SK-N-SH (cell line): ENCODE measurements around the gene LANCL2. TPM values are rescaled to one million over a fixed set of nuclear protein-coding genes. Genes with fewer than 3 reads are reported as not detected.
A peak's percentile ranks its signal among the peaks of the same experiment; 100 is the strongest.

Source experiments
- CHD2 ChIP-seq: fragments of 150-350 bp; IDR thresholded peaks from 2 replicates; pipeline ENCODE4 v1.6.1; 2018; ENCODE audit warnings: low read length; ENCODE audit not compliant: partially characterized antibody
- ELF1 ChIP-seq: IDR thresholded peaks from 2 replicates; pipeline ENCODE4 v1.4.0; 2012
- EP300 ChIP-seq, 2 experiments: IDR thresholded peaks; 2 replicates each; pipeline versions ENCODE4 v1.4.0 to v1.6.1; 2012; ENCODE audit warnings: borderline replicate concordance in 1 of 2, low read depth in 1 of 2, low read length in 1 of 2
- EZH2phosphoT487 ChIP-seq: fragments of 200-600 bp; sonication (generic); IDR thresholded peaks from 2 replicates; pipeline ENCODE4 v1.6.1; 2017; ENCODE audit warnings: low read depth, mixed run types, mild to moderate bottlenecking, antibody characterized with exemption, moderate library complexity, borderline replicate concordance
- FOSL2 ChIP-seq: IDR thresholded peaks from 2 replicates; pipeline ENCODE4 v1.4.0; 2012; ENCODE audit warnings: low read depth, mild to moderate bottlenecking, moderate library complexity, borderline replicate concordance
- GATA2 ChIP-seq: sonication (generic); formaldehyde crosslinking; IDR thresholded peaks from 2 replicates; pipeline ENCODE4 v1.5.0; 2020; ENCODE audit warnings: mild to moderate bottlenecking, missing genetic modification reagents
- IRF3 ChIP-seq: fragments of 150-350 bp; IDR thresholded peaks from 2 replicates; pipeline ENCODE4 v1.6.1; 2016; ENCODE audit warnings: mild to moderate bottlenecking, low read depth, low read length
- MEF2A ChIP-seq: IDR thresholded peaks from 2 replicates; pipeline ENCODE4 v1.4.0; 2012; ENCODE audit warnings: low read depth, borderline replicate concordance
- NFIC ChIP-seq: IDR thresholded peaks from 2 replicates; pipeline ENCODE4 v1.4.0; 2012; ENCODE audit warnings: borderline replicate concordance
- NRF1 ChIP-seq: IDR thresholded peaks from 2 replicates; pipeline ENCODE4 v1.6.1; 2012; ENCODE audit warnings: low read depth, mild to moderate bottlenecking, low read length
- PBX3 ChIP-seq: IDR thresholded peaks from 2 replicates; pipeline ENCODE4; 2012
- POLR2AphosphoS5 ChIP-seq: IDR thresholded peaks from 2 replicates; pipeline ENCODE4 v1.6.1; 2012; ENCODE audit warnings: low read depth, low read length
- RCOR1 ChIP-seq: fragments of 150-350 bp; IDR thresholded peaks from 2 replicates; pipeline ENCODE4 v1.6.1; 2017; ENCODE audit warnings: antibody characterized with exemption, low read length
- RXRA ChIP-seq: IDR thresholded peaks from 2 replicates; pipeline ENCODE4 v1.4.0; 2012; ENCODE audit warnings: low read depth, mild to moderate bottlenecking, borderline replicate concordance
- SIN3A ChIP-seq: IDR thresholded peaks from 2 replicates; pipeline ENCODE4 v1.6.1; 2012; ENCODE audit warnings: low read depth, mild to moderate bottlenecking, low read length, moderate library complexity, borderline replicate concordance
- polyA plus RNA-seq, 3 experiments: library from polyadenylated mRNA; depleted of rRNA; stranded (reverse); fragments of >200 nt; gene quantifications; 2 replicates each; pipeline ENCODE4 v1.2.3, GENCODE V29; 2012
- TF ChIP-seq, protein P1 (sequence below): IDR thresholded peaks from 2 replicates; pipeline ENCODE4 v1.4.0; 2012; ENCODE audit warnings: low read depth, borderline replicate concordance
- TF ChIP-seq, protein P2 (sequence below): IDR thresholded peaks from 2 replicates; pipeline ENCODE4 v1.4.0; 2012; ENCODE audit warnings: low read depth, borderline replicate concordance

LANCL2 gene
- polyA plus RNA-seq, 1 of the 3 experiments (the other 2 are of a cell fraction) = 36.7 TPM

DNA sequence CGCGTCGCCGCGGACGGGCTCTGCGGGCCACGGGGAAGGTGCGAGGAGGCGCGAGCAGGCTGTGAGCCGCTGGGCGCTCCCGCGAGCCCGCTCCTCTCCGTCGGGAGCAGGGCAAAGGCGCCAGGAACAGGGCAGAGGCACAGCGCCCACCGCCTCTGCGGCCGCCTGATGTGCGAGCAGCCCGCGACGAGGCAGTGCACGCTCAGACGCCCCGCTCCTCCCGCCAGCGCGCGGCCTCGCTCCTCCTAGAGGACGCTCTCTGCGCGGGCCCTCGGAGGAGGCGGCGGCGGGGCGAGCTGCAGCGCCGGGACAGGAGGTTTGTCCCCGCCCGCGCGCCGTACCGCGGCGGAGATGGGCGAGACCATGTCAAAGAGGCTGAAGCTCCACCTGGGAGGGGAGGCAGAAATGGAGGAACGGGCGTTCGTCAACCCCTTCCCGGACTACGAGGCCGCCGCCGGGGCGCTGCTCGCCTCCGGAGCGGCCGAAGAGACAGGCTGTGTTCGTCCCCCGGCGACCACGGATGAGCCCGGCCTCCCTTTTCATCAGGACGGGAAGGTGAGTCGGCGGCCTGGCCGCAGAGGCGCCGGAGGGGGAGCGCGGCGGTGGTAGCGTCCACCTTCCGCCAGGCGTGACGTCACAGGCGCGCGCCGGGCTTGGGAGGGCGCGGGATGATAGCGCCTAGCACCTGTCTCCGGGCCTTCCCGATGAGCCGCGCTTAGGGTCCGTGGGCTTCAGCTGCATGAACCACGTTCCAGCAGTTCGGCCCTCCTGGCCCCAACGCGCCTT, 731 bp downstream of the LANCL2 start (continued):
- TF ChIP-seq CHD2 (peak; percentile 9), ELF1 (no peak; the same call in none of the 2 replicates), NFIC (no peak), FOSL2 (peak; percentile 9; the same call in 1 of the 2 replicates), EP300 (IDR thresholded peaks at IDR 0.05; ENCODE audit: borderline replicate concordance in 1 of 2, low read depth in 1 of 2, low read length in 1 of 2) (peak in 1 of 2 experiments; percentile 72; a peak in 1 of 4 replicates), NRF1 (peak; percentile 49), PBX3 (no peak; the same call in 1 of the 2 replicates), SIN3A (peak; percentile 52; the same call in 1 of the 2 replicates), POLR2AphosphoS5 (peak; percentile 67), MEF2A (no peak), GATA2 (CRISPR knock-in tag) (peak; percentile 29), RCOR1 (0 out of 2 replicates have a peak, but pooled peaks have one; percentile 5), IRF3 (no peak), RXRA (no peak), EZH2phosphoT487 (no peak)
- TF ChIP-seq, protein P1, sequence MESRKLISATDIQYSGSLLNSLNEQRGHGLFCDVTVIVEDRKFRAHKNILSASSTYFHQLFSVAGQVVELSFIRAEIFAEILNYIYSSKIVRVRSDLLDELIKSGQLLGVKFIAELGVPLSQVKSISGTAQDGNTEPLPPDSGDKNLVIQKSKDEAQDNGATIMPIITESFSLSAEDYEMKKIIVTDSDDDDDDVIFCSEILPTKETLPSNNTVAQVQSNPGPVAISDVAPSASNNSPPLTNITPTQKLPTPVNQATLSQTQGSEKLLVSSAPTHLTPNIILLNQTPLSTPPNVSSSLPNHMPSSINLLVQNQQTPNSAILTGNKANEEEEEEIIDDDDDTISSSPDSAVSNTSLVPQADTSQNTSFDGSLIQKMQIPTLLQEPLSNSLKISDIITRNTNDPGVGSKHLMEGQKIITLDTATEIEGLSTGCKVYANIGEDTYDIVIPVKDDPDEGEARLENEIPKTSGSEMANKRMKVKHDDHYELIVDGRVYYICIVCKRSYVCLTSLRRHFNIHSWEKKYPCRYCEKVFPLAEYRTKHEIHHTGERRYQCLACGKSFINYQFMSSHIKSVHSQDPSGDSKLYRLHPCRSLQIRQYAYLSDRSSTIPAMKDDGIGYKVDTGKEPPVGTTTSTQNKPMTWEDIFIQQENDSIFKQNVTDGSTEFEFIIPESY = peak; percentile 51; the same call in 1 of the 2 replicates
- TF ChIP-seq, protein P2, sequence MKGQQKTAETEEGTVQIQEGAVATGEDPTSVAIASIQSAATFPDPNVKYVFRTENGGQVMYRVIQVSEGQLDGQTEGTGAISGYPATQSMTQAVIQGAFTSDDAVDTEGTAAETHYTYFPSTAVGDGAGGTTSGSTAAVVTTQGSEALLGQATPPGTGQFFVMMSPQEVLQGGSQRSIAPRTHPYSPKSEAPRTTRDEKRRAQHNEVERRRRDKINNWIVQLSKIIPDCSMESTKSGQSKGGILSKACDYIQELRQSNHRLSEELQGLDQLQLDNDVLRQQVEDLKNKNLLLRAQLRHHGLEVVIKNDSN = peak; percentile 16; the same call in 1 of the 2 replicates
